Measurements from ENCODE around the gene MESD. TPM values are rescaled to one million over a fixed set of nuclear protein-coding genes. Genes with fewer than 3 reads are reported as not detected.

Gene MESD
- total and polyA plus RNA-seq, 9 of the 15 experiments (the other 6 are each of a cell fraction or from before 2014, with no cell fraction given): 11.3 to 39.7 (median 22.8) TPM

GRCh38 chr15:80991421-80991820 lies 1.8 kb upstream of the MESD start (continued):
- TF ChIP-seq, protein P1, sequence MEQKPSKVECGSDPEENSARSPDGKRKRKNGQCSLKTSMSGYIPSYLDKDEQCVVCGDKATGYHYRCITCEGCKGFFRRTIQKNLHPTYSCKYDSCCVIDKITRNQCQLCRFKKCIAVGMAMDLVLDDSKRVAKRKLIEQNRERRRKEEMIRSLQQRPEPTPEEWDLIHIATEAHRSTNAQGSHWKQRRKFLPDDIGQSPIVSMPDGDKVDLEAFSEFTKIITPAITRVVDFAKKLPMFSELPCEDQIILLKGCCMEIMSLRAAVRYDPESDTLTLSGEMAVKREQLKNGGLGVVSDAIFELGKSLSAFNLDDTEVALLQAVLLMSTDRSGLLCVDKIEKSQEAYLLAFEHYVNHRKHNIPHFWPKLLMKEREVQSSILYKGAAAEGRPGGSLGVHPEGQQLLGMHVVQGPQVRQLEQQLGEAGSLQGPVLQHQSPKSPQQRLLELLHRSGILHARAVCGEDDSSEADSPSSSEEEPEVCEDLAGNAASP (IDR thresholded peaks at IDR 0.05): no peak
- TF ChIP-seq USF2 (CRISPR knock-in tag; IDR thresholded peaks at IDR 0.05) (peak; percentile 70), ZNF639 (CRISPR knock-in tag; conservative IDR thresholded peaks at IDR 0.05 in 1 of 2, IDR thresholded peaks at IDR 0.05 in 1 of 2) (no peak), EWSR1 (IDR thresholded peaks at IDR 0.05; ENCODE audit: borderline replicate concordance, low read depth, partially characterized antibody) (no peak), ZNF184 (CRISPR knock-in tag; IDR thresholded peaks at IDR 0.05) (no peak), SIN3A (IDR thresholded peaks at IDR 0.05; ENCODE audit: borderline replicate concordance in 2 of 2, control insufficient read depth in 1 of 2, low read depth in 2 of 2, low read length in 2 of 2) (peak in 1 of 2 experiments; percentile 44; a peak in 1 of 4 replicates), HOXB6 (CRISPR knock-in tag; IDR thresholded peaks at IDR 0.05; ENCODE audit: borderline replicate concordance) (no peak), ZFX (CRISPR knock-in tag; IDR thresholded peaks at IDR 0.05) (no peak), NR2C2 (CRISPR knock-in tag; IDR thresholded peaks at IDR 0.05) (no peak), NR2C2 (tag; IDR thresholded peaks at IDR 0.05) (0 out of 2 replicates have a peak, but pooled peaks have one; percentile 26), YY1 (IDR thresholded peaks at IDR 0.05; ENCODE audit: borderline replicate concordance in 1 of 3, control insufficient read depth in 1 of 3, extremely low read depth in 1 of 3, insufficient read depth in 3 of 3, insufficient read length in 1 of 3, insufficient replicate concordance in 2 of 3, low read depth in 1 of 3, low read length in 2 of 3) (peak in 1 of 3 experiments; percentile 13), MED1 (CRISPR knock-in tag; IDR thresholded peaks at IDR 0.05; ENCODE audit: borderline replicate concordance) (no peak)
- TF ChIP-seq, protein P2, sequence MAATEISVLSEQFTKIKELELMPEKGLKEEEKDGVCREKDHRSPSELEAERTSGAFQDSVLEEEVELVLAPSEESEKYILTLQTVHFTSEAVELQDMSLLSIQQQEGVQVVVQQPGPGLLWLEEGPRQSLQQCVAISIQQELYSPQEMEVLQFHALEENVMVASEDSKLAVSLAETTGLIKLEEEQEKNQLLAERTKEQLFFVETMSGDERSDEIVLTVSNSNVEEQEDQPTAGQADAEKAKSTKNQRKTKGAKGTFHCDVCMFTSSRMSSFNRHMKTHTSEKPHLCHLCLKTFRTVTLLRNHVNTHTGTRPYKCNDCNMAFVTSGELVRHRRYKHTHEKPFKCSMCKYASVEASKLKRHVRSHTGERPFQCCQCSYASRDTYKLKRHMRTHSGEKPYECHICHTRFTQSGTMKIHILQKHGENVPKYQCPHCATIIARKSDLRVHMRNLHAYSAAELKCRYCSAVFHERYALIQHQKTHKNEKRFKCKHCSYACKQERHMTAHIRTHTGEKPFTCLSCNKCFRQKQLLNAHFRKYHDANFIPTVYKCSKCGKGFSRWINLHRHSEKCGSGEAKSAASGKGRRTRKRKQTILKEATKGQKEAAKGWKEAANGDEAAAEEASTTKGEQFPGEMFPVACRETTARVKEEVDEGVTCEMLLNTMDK (IDR thresholded peaks at IDR 0.05; ENCODE audit: borderline replicate concordance, insufficient read depth, low read depth, low read length, poor library complexity, severe bottlenecking): peak; percentile 57
